Left cardiac atrium (tissue), 4 donors: Measurements from ENCODE around the gene SERAC1. TPM values are rescaled to one million over a fixed set of nuclear protein-coding genes. Genes with fewer than 3 reads are reported as not detected.
A peak's percentile ranks its signal among the peaks of the same experiment; 100 is the strongest.

ENCODE experiments used
- ATAC-seq, 2 donors: fragments of 200-7000 bp; cut with Tn5 transposase; one replicate each; pipeline ENCODE4 v1.9.1; 2020; ENCODE audit warnings: mild to moderate bottlenecking in 2 of 2, moderate library complexity in 2 of 2
- DNase-seq: peaks from one replicate; pipeline ENCODE4 v3.0.0-alpha.2; 2020
- intact Hi-C, 2 donors: fragments of 100-400 bp; cut with DNase I; formaldehyde crosslinking; loops; one replicate each; pipeline versions ENCODE4 v1.14.1 to v1.15.1; 2022 to 2023
- total RNA-seq, 2 donors: library from RNA; stranded (reverse); fragmentation: NEBNext Ultra II Directional; extraction: Animal tissue kit (Norgen Biotek cat#: 25700); gene quantifications; one replicate each; pipeline ENCODE4 v1.2.1, GENCODE V29; 2021
- donor health status: DM: no; HTN: yes; CAD: no.
- donor health status: DM: no; HTN: yes; CAD: no; lungs with severe emphysema.
- donor health status: DM: yes; HTN: yes; CAD: no.
- donor health status: Dilated cardiomyopathy.

Gene SERAC1
- total RNA-seq, 2 donors from 2014 or later: 4.2 to 6.0 TPM

DNA sequence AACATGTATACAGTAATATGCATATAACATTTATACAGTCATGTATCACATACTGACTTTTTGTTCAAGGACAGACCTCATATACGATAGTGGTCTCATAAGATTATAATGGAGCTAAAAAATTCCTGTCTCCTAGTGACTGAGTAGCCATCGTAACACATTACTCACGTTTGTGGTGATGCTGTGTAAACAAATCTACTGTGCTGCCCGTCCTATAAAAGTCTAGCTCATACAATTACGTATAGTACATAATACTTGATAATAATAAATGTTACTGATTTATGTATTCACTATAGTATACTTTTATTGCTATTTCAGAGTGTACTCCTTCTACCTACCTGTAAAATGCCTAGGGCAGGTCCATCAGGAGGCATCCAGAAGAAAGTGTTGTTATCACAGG is 17.4 kb downstream of the SERAC1 start:
- DNase-seq (no peak), ATAC-seq (no peak)
- intact Hi-C loops: no loop called here

- DNase-seq: no peak
Observed at GRCh38 chr6:158149641-158150040, 18.4 kb downstream of the SERAC1 start.

GRCh38 chr6:158143700-158144099 is 24.4 kb downstream of the SERAC1 start:
- no peak for DNase-seq
- ATAC-seq: no peak
- intact Hi-C loops: no loop called here

More at GRCh38 chr6:158149641-158150040, 18.4 kb downstream of the SERAC1 start:
- intact Hi-C loops: no loop called here
- no peak for ATAC-seq

DNA sequence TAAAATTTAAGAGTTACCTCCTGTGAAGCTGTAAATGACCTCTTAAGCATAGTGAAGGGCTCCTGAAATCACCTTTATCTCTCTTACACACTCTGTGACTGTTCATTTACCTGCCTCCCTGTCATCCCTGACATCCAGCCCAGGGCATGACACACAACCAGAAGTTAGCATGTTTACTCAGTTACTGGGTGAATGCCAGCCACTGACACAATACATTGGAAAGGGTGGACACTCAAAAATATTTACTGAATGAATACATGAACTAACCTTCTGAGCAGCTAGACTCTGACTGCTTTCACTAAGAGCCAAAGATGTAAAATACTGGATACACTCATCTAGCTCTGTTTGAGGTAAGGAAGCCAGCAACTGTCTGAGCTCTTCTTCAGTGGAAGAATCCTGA is 25.3 kb downstream of the SERAC1 start:
- DNase-seq: no peak
- peak in 1 of 2 donors; percentile 59 for ATAC-seq
- intact Hi-C loops: no loop called here

GRCh38 chr6:158131926-158132325 is 36.1 kb downstream of the SERAC1 start:
- intact Hi-C loops: no loop called here
- DNase-seq: no peak
- ATAC-seq: no peak

- intact Hi-C loops: no loop called here
- DNase-seq (no peak), ATAC-seq (no peak)
Observed at GRCh38 chr6:158125271-158125670, 42.8 kb downstream of the SERAC1 start.

GRCh38 chr6:158124288-158124687 is 43.8 kb downstream of the SERAC1 start:
- DNase-seq (no peak), ATAC-seq (no peak)
- intact Hi-C loops: no loop called here

DNA sequence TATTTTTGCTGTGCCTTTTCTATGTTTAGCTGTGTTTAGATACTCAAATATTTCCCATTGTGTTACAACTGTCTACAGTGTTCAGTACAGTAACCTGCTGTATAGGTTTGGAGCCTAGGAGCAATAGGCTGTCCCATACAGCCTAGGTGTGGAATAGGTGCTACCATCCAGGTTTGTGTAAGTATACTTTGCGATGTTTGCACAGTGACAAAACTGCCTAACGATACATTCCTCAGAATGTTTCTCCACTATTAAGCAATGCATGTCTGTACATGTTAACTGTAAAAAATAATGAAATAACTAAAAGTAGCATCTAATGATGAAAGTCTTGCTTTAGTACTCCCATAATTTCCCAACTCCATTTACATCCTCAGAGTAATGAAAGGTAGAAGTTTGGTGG is 46.0 kb downstream of the SERAC1 start:
- intact Hi-C loops: no loop called here
- DNase-seq (no peak), ATAC-seq (no peak)

- intact Hi-C loops: no loop called here
- ATAC-seq (no peak), DNase-seq (no peak)
Observed at GRCh38 chr6:158121335-158121734, 46.7 kb downstream of the SERAC1 start.

DNA sequence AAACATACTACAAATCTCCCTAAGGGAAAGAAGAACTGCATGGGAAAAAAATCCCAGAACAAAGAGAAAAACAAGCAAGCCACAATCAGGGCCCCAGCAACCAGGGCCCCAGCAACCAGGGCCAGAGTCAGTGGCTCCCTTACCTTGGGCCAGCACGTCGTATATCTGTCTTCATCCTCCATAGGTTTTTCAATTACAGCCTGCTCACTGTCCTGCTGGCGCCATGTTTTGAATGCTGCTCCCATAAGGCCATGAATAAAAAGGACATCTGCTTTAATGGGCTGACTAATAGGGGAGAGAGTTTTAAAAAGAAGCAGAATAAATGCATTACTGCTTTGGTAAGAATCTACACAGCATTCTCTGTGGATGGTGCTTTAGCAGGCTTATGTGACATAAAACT is 49.2 kb downstream of the SERAC1 start:
- DNase-seq: no peak
- no peak for ATAC-seq
- intact Hi-C loops: no loop called here

DNA sequence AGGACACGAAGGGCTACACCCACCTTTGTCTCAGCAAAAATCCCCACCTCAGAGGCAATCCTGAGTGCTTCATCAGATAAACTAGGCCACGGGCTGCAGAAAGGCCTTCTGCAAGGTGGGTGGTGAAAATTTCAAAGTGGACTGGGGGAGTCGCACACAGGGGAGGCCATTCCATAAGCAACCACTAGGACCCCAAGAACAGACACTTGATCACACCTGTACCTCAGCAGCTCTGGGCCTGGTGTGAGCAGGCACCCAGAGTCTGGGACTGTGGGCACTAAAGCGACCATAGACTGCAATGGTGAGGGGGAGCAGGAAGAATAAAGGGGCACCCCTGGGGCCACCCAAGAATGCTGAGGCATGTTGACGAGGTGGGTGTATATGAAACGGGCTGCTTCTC is 52.6 kb downstream of the SERAC1 start:
- DNase-seq: no peak
- no peak for ATAC-seq
- intact Hi-C loops: no loop called here

DNA sequence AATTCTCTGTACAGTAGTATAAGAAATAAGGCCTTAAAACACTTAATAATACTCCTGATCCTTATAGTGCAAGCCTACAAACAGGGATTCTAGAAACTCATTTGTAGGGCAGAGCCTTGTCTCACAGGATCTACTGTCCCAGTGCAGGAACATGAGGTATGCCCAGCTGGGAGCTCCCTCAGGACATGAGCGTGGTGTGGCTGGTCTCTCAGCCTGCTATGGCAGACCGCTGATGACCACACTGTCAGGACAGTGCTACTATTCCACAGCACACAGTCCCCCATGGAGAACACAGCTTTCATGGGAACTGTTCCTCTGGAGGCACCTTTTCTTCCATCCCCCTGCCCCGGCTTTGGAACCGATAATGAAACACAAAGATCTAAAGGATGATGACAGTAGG is 53.0 kb downstream of the SERAC1 start:
- intact Hi-C loops: no loop called here
- no peak for ATAC-seq

GRCh38 chr6:158113802-158114201 is 54.3 kb downstream of the SERAC1 start:
- ATAC-seq (no peak), DNase-seq (no peak)
- intact Hi-C loops: no loop called here

More for the DNA sequence above, 53.0 kb downstream of the SERAC1 start:
- DNase-seq: no peak

DNA sequence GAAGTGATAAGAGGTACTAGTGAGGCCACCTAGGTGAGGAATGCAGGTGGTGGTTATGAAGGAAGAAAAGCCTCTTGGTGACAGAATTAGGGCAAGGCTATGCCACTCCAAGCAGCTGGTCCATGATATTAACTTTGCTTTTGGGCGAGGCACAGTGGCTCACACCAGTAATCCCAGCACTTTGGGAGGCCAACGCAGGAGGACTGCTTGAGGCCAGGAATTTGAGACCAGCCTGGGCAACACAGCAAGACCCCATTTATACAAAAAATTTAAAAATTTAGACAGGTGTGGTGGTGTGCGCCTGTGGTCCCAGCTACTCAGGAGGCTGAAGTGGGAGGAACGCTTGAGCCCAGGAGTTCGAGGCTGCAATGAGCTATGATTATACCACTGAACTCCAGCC is 56.1 kb downstream of the SERAC1 start:
- intact Hi-C loops: no loop called here
- no peak for DNase-seq
- ATAC-seq: no peak

DNA sequence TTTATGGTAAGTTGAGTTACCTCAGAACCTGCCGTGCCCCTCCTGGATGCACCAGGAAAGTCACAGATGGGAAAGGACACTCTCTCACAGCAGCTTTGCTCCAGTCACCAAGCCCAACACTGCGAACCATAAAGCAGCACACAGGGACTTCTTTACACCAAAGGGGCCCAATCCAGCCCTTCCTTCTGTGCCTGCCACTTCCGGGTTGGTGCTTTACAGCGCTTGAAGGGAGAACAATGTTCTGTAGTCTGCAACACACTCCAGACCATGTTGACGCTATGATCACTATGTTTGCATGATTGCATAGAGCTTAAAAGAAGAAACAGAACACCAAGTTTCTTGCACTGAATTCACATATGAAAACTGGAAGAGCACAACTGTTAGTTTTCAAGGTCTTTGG is 57.1 kb downstream of the SERAC1 start:
- intact Hi-C loops: no loop called here
- DNase-seq (no peak), ATAC-seq (no peak)

- DNase-seq (no peak), ATAC-seq (no peak)
- intact Hi-C loops: no loop called here
Observed at GRCh38 chr6:158109748-158110147, 58.3 kb downstream of the SERAC1 start.

- ATAC-seq (no peak), DNase-seq (no peak)
- intact Hi-C loops: no loop called here
Observed at GRCh38 chr6:158104696-158105095, 63.4 kb downstream of the SERAC1 start.

DNA sequence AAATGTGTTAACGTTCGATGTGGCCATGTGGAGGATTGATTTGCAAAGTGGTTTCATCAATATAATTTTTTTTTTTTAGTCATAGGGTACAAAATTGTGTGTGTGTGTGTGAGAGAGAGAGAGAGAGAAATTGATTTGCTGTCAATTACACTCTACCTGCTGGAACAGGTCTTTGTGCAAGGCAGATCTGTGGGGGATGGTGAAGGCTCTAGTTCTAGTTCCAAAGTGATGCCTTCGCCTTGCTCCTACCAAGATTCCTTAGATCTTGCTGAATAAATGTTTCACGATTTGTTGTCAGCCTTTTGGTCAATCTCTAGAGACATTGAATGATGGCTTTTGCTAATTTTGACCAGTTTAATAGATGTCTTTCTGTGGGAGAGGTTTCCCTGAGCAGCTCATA is 64.8 kb downstream of the SERAC1 start:
- no peak for ATAC-seq
- DNase-seq: no peak
- intact Hi-C loops: no loop called here

DNA sequence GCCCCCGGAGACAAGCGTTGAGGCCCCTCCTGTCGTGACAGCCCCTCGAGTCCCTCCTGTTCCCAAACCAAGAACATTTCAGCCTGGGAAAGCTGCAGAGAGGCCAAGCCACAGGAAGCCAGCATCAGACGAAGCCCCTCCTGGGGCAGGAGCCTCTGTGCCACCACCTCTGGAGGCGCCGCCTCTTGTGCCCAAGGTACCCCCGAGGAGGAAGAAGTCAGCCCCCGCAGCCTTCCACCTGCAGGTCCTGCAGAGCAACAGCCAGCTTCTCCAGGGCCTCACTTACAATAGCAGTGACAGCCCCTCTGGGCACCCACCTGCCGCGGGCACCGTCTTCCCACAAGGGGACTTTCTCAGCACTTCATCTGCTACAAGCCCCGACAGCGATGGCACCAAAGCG is 72.4 kb downstream of the SERAC1 start:
- ATAC-seq: no peak
- no peak for DNase-seq

GRCh38 chr6:158095031-158095430 is 73.0 kb downstream of the SERAC1 start:
- DNase-seq (no peak), ATAC-seq (no peak)
- intact Hi-C loops: no loop called here

More for the DNA sequence above, 72.4 kb downstream of the SERAC1 start:
- intact Hi-C loops: no loop called here

DNA sequence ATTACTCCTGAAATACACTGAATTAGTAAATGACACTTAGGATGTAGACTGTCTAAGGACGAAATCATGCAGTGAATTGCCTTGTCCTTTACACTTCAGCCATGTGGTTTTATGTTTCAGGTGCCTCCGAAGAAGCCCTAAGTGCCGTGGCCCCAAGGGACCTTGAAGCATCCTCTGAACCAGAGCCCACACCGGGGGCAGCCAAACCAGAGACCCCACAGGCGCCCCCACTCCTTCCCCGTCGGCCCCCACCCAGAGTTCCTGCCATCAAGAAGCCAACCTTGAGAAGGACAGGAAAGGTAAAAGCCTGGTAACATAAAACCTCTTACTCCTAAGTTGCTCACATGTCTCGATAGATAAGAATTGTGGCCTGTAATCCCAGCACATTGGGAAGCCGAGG is 75.3 kb downstream of the SERAC1 start:
- ATAC-seq (no peak), DNase-seq (no peak)
- intact Hi-C loops: no loop called here

GRCh38 chr6:158087224-158087867 is 80.7 kb downstream of the SERAC1 start:
- ATAC-seq (no peak), DNase-seq (no peak)
- intact Hi-C loops: no loop called here
